Keratinocyte (primary cell): Measurements from ENCODE around the gene SPACA9. TPM values are rescaled to one million over a fixed set of nuclear protein-coding genes. Genes with fewer than 3 reads are reported as not detected.

Source experiments
- DNase-seq: peaks from one replicate; pipeline ENCODE4 v3.0.0-alpha.2; 2011; ENCODE audit warnings: low read depth, missing footprints, low spot score
- FAIRE-seq: peaks from 2 replicates; lab custom pipeline; 2011; peaks lifted over from hg19 to GRCh38; lab: Jason Lieb, UNC
- H2AFZ ChIP-seq: 2 replicates; pipeline ENCODE4 v1.6.0; 2012; ENCODE audit warnings: low read length, control low read depth, inconsistent platforms; ENCODE audit not compliant: control insufficient read depth
- H3K27ac ChIP-seq: 2 replicates; pipeline ENCODE4 v1.5.1; 2011; ENCODE audit warnings: low read length; ENCODE audit not compliant: control insufficient read depth, insufficient read depth
- H3K27me3 ChIP-seq: 3 replicates; pipeline ENCODE4 v1.6.0; 2011; ENCODE audit warnings: low read length; ENCODE audit not compliant: control insufficient read depth, insufficient read depth; ENCODE audit errors: extremely low read depth
- H3K36me3 ChIP-seq, 2 experiments: 2 replicates in 1 of 2; 3 replicates in 1 of 2; pipeline ENCODE4 v1.5.1; 2011; ENCODE audit warnings: low read length in 2 of 2, mild to moderate bottlenecking in 1 of 2; ENCODE audit not compliant: control insufficient read depth in 2 of 2, insufficient read depth in 2 of 2; ENCODE audit errors: extremely low read depth in 1 of 2
- H3K4me1 ChIP-seq: 3 replicates; pipeline ENCODE4 v1.5.1; 2011; ENCODE audit warnings: low read length; ENCODE audit not compliant: control insufficient read depth, insufficient read depth; ENCODE audit errors: extremely low read depth
- H3K4me2 ChIP-seq: 3 replicates; pipeline ENCODE4 v1.6.0; 2011; ENCODE audit warnings: low read depth, low read length; ENCODE audit not compliant: control insufficient read depth, insufficient read depth; ENCODE audit errors: extremely low read depth
- H3K4me3 ChIP-seq, 3 experiments: fragments of 200-600 bp in 1 of 3; sonication (generic) in 1 of 3; 2 replicates in 2 of 3; 3 replicates in 1 of 3; pipeline ENCODE4 v1.5.1; 2011 to 2016; ENCODE audit warnings: low read length in 3 of 3, mild to moderate bottlenecking in 3 of 3, control low read depth in 2 of 3, inconsistent platforms in 1 of 3, low read depth in 1 of 3, mixed read lengths in 1 of 3, mixed run types in 1 of 3, moderate library complexity in 1 of 3; ENCODE audit not compliant: control insufficient read depth in 2 of 3, insufficient read depth in 2 of 3; ENCODE audit errors: extremely low read depth in 1 of 3
- H3K79me2 ChIP-seq: 2 replicates; pipeline ENCODE4 v1.6.0; 2012; ENCODE audit warnings: low read length; ENCODE audit not compliant: control insufficient read depth, insufficient read depth
- H3K9ac ChIP-seq: 3 replicates; pipeline ENCODE4 v1.6.0; 2011; ENCODE audit warnings: low read length; ENCODE audit not compliant: control insufficient read depth, insufficient read depth; ENCODE audit errors: extremely low read depth
- H3K9me1 ChIP-seq: 3 replicates; pipeline ENCODE4 v1.6.0; 2011; ENCODE audit warnings: low read length; ENCODE audit not compliant: control insufficient read depth, insufficient read depth; ENCODE audit errors: extremely low read depth
- H3K9me3 ChIP-seq: 2 replicates; pipeline ENCODE4 v1.5.1; 2012; ENCODE audit warnings: low read depth, low read length; ENCODE audit not compliant: control insufficient read depth
- H4K20me1 ChIP-seq: 3 replicates; pipeline ENCODE4 v1.6.0; 2011; ENCODE audit warnings: low read length; ENCODE audit not compliant: control insufficient read depth, insufficient read depth; ENCODE audit errors: extremely low read depth
- CTCF ChIP-seq, 3 experiments: IDR thresholded peaks in 1 of 3; conservative IDR thresholded peaks in 1 of 3; optimal IDR thresholded peaks in 1 of 3; 2 replicates in 2 of 3; 3 replicates in 1 of 3; pipeline versions ENCODE3 to v1.5.1; 2011; ENCODE audit warnings: low read length in 3 of 3, mild to moderate bottlenecking in 3 of 3, moderate library complexity in 2 of 3, control low read depth in 1 of 3, inconsistent platforms in 1 of 3; ENCODE audit not compliant: insufficient read depth in 2 of 3; ENCODE audit errors: extremely low read depth in 1 of 3
- EZH2 ChIP-seq: IDR thresholded peaks from one replicate; pipeline ENCODE4 v1.6.1; 2012; ENCODE audit warnings: inconsistent platforms, mild to moderate bottlenecking, low read length, moderate library complexity
- dilution Hi-C: fragments of 300-500 bp; cut with MboI; formaldehyde crosslinking; loops from one replicate; pipeline ENCODE4 v1.7.0; 2020; ENCODE audit warnings: low sequenced_read_pairs; ENCODE audit not compliant: extremely low pct_ligation_motif_present
- polyA plus RNA-seq, 5 experiments: library from polyadenylated mRNA; depleted of rRNA in 3 of 5; stranded (reverse) in 3 of 5; stranded (forward) in 1 of 5; unstranded in 1 of 5; fragments of >200 nt; gene quantifications; 1 replicate in 1 of 5; 2 replicates in 3 of 5; 3 replicates in 1 of 5; pipeline versions ENCODE4 v1.2.1 to v1.2.3, GENCODE V29; 2011 to 2012; ENCODE audit warnings: missing spikeins in 2 of 5, low read depth in 1 of 5, low replicate concordance in 1 of 5

Gene SPACA9
- polyA plus RNA-seq, 1 donor (not counting 4 experiments of a cell fraction or from before 2014, with no cell fraction given) = 3.6 TPM

- H3K4me3 ChIP-seq = no peak overlapping the region
- no peaks in the 10 kb centered on the region for H3K4me1 ChIP-seq
- H3K79me2 ChIP-seq = no peaks in the 10 kb centered on the region
- peaks cover 6% of the 10 kb centered on the region for H3K27me3 ChIP-seq
- dilution Hi-C loops = no loop called here
- no peak overlapping the region for H3K4me2 ChIP-seq
- no peaks in the 10 kb centered on the region for H3K9me1 ChIP-seq
- no peak overlapping the region for H3K9ac ChIP-seq
- no peak for DNase-seq
- H2AFZ ChIP-seq = no peak overlapping the region
- no peak overlapping the region for H3K27ac ChIP-seq
- H3K36me3 ChIP-seq = no peaks in the 10 kb centered on the region
- no peak for FAIRE-seq
- H3K9me3 ChIP-seq = no peaks in the 10 kb centered on the region
- H4K20me1 ChIP-seq = no peaks in the 10 kb centered on the region
- TF ChIP-seq CTCF (optimal IDR thresholded peaks at IDR 0.05 in 1 of 3, IDR thresholded peaks at IDR 0.05 in 1 of 3, conservative IDR thresholded peaks at IDR 0.05 in 1 of 3; ENCODE audit: extremely low read depth in 1 of 3, insufficient read depth in 2 of 3, low read length in 3 of 3) (no peak), EZH2 (no peak)
Measured at GRCh38 chr9:132862533-132862932, 16.2 kb upstream of the SPACA9 start.

- Histone ChIP-seq H3K9me3 (no peaks in the 10 kb centered on the region), H3K4me1 (no peaks in the 10 kb centered on the region), H3K27me3 (peaks cover under 1% of the 10 kb centered on the region), H3K36me3 (no peaks in the 10 kb centered on the region), H3K4me3 (no peak overlapping the region), H3K9me1 (no peaks in the 10 kb centered on the region), H2AFZ (no peak overlapping the region), H3K4me2 (no peak overlapping the region), H3K27ac (no peak overlapping the region), H4K20me1 (no peaks in the 10 kb centered on the region), H3K79me2 (no peaks in the 10 kb centered on the region), H3K9ac (no peak overlapping the region)
- no peak for TF ChIP-seq CTCF (optimal IDR thresholded peaks at IDR 0.05 in 1 of 3, IDR thresholded peaks at IDR 0.05 in 1 of 3, conservative IDR thresholded peaks at IDR 0.05 in 1 of 3; ENCODE audit: extremely low read depth in 1 of 3, insufficient read depth in 2 of 3, low read length in 3 of 3)
- TF ChIP-seq EZH2 = no peak
- no peak for DNase-seq
- dilution Hi-C loops = no loop called here
- no peak for FAIRE-seq
Measured at GRCh38 chr9:132863096-132863495, 15.6 kb upstream of the SPACA9 start.
